ENCODE measurements around the gene PXMP2. TPM values are rescaled to one million over a fixed set of nuclear protein-coding genes. Genes with fewer than 3 reads are reported as not detected.
"Not testable (repeated sequence)": the region's sequence is repeated elsewhere in the genome, so short reads cannot be mapped to it uniquely, and the experiment has no call there.

Gene PXMP2
- total RNA-seq, 1 experiment from 2014 or later: 36.6 TPM

DNA sequence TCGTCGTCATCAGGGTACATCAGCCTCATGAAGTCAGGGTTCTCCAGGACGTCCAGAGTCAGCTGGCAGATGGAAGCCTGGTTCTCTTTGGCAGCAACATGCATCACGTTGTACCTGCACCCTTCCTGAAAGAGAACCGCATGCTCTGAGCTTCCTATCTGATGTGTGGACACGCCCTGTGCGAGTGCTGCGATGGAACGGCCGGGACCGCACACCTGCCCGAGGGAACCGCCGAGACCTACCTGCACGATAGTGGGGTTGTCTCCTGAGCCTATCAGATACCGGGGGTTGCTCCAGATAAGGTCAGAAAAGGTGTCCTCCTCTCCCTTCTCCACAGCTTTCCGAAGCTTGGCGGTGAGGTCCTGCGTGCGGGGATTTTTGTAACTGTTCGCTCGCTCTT, 60.5 kb downstream of the PXMP2 start:
- DNase-seq (ENCODE audit: low spot score): no peak

DNA sequence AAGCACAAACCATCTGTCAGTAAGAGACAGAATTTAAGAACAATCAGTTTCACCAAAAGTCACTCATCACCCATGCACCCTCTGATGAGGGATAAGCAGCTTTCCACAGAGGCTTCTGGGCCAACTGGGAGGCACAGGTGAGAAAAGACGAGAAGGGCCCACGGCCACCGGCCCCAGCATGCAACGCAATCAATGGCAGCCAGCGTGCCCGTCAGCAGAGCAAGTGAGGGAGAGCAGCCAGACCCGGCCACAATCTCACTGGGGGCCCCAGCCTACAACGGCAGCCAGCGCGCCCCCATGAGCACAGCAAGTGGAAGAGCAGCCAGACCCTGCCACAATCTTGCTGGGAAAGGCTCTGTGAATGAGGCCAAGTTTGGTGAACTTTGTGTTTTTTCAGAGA, 60.9 kb downstream of the PXMP2 start:
- no peak for DNase-seq (ENCODE audit: low spot score)

- DNase-seq (ENCODE audit: low spot score): not testable (repeated sequence)
Measured at GRCh38 chr12:132753670-132754069, 66.3 kb downstream of the PXMP2 start.

DNA sequence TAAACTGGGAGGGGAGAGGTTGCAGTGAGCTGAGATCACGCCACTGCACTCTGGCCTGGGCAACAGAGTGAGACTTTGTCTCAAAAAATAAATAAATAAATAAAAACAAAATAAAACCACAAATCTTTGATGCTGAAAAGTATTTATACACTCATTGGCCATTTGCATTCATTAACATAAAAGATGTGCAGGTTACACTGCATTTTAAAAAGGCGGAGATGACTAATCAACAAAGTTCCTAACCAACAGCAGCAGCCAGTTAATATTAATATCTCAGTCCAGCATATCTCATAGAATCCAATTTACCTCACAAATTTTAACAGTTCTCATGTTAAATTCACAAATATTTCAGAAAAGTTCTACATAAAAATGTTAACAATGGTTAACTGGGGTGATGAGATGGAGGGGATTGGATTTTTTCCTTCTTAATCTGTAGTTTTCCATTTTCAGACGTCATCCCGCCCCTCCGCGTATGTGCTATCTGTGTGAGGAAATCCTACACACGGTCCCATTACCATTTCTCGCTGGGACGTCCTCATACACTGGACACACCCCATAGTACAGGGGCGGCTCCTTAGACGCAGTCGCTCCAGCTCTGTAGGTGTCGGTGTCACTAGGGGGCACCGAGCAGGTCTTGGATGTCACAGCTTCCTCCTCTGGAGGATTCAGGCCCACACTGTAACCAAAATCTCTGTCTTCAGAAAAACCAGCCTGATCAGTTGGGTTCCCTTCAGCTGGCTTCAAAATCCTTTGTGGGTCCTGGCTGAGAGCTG, 67.0 kb downstream of the PXMP2 start:
- DNase-seq (ENCODE audit: low spot score): no peak

Other genes starting within 250 kb of the PXMP2 start
- gene FBRSL1, start 197.4 kb upstream of the PXMP2 start, total RNA-seq (2014; rRNA removed; shearing (Covaris generic)): 1.5 and 1.8 TPM in 2 replicates
- gene LRCOL1, start 77.0 kb upstream of the PXMP2 start, total RNA-seq (2014; rRNA removed; shearing (Covaris generic)): not detected in 2 replicates
- not detected in 2 replicates for gene P2RX2, start 68.8 kb upstream of the PXMP2 start, total RNA-seq (2014; rRNA removed; shearing (Covaris generic))
- 6.9 and 11.8 TPM in 2 replicates for gene POLE, start 245 bp upstream of the PXMP2 start, total RNA-seq (2014; rRNA removed; shearing (Covaris generic))
- gene PGAM5, start 23.3 kb downstream of the PXMP2 start, total RNA-seq (2014; rRNA removed; shearing (Covaris generic)): 24.0 and 27.9 TPM in 2 replicates
- gene ANKLE2, start 74.2 kb downstream of the PXMP2 start, total RNA-seq (2014; rRNA removed; shearing (Covaris generic)): 21.9 and 26.8 TPM in 2 replicates
- 21.1 and 37.3 TPM in 2 replicates for gene GOLGA3, start 141.3 kb downstream of the PXMP2 start, total RNA-seq (2014; rRNA removed; shearing (Covaris generic))
- gene CHFR, start 200.0 kb downstream of the PXMP2 start, total RNA-seq (2014; rRNA removed; shearing (Covaris generic)): 6.4 and 11.9 TPM in 2 replicates

Measured in H4 (cell line).